Measurements from ENCODE around the gene TRABD. TPM values are rescaled to one million over a fixed set of nuclear protein-coding genes. Genes with fewer than 3 reads are reported as not detected.

The TRABD gene
- total RNA-seq, 1 experiment from 2014 or later = 11.2 TPM

DNA sequence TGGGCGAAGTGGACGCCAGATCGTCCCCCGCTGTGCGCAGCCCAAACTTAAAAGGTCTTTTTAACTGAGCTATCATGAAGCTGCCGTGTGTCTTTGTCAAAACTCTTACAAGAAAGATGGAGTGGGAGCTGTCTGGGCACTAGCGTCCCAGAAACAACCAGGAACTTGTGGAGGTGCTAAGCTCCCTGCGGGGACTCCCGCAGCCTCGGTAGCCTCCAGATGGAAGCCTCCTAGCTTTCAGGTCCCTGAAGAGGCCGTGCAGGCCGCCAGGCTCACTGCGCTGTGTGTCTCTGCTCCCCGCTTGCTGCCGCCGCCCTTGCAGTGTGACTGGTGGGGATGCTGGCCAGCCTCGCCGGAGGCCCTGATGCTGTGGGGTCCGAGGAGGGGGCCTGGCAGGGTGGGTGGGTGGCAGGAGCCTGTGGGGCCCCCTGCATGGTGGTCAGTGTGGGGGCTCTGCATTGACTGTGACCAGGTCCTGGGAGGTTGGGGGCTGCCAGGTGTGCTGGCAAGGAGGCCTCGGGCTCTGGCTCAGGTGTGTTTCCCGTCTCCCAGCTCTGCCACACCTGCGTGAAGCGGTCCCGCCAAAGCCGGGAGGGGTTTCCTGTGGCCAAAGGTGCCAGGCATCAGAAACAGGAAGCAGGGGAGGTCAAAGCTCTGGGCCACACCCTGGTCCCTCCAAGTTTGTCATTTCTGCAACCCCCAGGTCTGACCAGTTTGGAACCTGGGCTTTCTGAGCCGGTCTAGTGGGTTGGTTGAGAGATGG, 1.2 kb downstream of the TRABD start:
- DNase-seq (ENCODE audit: low read depth) = no peak

DNA sequence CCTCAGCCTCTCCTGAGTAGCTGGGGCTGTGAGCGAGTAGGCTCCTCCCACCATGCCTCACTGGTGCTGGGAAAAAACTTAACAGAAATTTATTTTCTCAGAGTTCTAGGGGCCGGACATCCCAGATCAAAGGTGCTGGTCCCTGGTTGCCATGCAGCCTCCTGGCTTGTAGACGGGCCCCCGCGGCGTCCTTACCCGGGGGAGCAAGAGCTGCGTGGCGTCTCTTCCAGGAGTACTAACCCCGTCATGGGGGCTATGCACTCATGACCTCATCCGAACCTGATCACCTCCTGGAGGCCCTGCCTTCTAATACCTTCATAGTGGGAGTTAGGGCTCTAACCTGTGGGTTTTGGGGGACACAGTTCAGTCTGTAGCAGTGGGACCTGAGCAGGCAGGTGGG, 2.6 kb downstream of the TRABD start:
- no peak for DNase-seq (ENCODE audit: low read depth)

DNA sequence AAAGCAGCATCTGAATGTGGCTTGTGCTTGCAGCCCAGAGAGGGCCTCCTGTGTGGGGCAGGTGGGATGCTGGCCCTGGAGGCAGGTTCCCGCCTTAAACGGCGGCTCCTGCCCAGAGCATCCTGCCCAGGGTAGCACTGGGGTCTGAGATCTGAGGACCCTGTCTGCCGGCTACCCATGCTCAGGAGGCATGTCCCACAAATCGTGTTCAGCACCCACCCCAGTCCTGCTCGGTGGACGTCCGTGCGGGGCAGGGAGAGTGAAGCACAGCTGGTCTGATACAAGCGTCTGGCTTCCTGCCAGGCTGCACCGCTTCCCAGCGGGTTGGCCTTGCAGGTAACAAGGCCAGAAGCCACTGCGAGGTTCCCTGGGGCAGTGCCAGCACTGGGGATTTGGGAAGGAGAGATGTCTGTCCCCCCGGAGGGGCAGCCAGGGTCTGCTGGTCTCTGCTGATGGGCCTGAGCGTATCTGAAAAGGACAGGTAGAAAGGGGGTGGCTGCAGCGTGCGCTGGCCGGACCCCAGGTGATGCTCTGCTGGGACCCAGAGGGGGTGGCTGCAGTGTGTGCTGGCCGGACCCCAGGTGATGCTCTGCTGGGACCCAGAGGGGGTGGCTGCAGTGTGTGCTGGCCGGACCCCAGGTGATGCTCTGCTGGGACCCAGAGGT, 3.6 kb downstream of the TRABD start:
- DNase-seq (ENCODE audit: low read depth) = no peak

DNA sequence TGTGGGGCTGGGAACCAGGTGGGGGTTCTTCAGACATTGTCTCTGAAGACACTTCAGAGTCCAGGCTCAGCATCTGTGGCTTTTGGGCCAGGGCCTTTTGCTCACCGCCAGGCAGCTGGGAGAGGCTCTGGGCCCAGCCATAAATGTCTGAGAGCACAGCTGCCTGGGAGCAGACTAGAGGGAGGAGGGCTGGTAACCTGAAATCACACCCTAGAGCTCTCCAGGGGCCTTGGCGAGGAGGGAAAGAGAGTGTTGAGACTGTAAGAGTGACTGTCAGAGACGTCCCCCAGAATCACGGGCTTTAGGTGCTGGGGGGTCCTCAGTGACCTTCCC, 4.1 kb downstream of the TRABD start:
- no peak for DNase-seq (ENCODE audit: low read depth)

DNA sequence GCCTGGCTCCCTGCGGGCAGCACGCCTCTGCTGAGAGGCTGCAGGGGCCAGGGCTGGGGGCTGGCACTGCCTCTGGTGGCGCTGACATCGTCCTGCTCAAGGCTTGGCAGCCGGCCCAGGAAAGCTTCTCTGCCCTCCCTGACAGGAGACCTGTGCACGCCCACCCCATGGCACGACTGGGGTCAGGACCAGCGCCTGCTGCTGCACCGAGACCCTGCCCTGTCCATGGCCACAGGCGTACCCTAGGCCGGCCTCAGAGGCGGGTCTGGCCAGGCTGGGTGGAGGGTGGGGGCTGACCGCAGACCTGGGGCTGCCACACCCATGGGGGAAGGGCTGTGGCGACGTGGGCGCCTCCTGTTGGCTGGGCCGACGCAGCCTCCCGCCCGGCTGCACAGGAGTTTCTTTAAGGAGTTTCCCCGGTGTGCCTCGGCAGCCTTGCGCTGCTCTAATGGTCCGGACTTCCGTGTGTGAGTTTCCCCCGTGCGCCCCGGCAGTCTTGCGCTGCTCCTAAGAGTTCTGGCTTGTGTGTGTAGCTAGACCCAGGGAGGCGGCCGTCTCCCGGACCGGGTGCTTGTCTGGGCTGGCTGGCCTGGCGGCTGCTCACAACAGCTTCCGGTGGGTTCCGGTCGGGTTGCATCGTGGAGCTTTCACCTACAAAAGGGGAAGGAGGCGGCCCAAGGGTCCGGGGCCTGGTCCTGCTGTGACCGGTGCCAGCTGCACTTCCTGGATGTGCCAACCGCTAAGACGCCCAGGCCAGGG, 4.6 kb downstream of the TRABD start:
- no peak for DNase-seq (ENCODE audit: low read depth)

DNA sequence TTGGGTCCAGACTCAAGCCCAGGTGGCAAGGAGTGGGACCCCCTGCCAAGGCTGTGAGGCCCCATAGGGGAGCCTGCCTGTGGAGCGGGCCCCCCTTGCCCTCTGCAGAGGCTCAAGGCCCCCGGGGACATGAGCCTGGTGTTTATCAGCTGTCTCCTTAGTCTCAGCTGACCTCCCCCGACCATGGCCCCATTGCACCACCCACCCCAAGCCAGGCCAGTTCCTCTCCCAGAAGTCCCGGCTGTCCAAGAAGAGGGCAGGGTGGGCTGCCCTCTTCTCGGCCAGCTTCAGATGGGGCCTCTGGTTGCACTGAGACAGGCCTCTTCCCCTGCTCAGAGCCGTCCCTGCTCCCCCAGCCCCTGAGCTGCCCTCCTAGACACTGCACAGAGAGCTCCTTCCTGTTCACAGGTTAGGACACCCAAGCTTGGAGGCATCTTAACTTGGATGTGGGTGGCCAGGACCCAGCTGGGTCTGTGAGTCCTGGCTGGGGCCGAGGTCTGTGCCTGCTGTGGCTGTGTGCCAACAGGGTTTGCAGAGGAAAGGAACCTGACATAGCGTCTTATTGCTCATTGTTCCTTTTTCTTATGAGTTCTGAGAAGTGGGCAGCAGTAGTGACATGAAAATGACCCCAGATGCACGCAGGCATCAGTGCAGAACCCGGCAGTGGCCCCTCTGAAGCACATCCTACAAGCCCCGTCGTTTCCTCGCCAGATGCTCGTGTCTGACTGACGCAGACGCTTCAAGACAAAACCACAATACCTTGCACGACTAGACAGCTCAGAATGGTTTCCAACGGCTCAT, 5.4 kb downstream of the TRABD start:
- DNase-seq (ENCODE audit: low read depth) = no peak

DNA sequence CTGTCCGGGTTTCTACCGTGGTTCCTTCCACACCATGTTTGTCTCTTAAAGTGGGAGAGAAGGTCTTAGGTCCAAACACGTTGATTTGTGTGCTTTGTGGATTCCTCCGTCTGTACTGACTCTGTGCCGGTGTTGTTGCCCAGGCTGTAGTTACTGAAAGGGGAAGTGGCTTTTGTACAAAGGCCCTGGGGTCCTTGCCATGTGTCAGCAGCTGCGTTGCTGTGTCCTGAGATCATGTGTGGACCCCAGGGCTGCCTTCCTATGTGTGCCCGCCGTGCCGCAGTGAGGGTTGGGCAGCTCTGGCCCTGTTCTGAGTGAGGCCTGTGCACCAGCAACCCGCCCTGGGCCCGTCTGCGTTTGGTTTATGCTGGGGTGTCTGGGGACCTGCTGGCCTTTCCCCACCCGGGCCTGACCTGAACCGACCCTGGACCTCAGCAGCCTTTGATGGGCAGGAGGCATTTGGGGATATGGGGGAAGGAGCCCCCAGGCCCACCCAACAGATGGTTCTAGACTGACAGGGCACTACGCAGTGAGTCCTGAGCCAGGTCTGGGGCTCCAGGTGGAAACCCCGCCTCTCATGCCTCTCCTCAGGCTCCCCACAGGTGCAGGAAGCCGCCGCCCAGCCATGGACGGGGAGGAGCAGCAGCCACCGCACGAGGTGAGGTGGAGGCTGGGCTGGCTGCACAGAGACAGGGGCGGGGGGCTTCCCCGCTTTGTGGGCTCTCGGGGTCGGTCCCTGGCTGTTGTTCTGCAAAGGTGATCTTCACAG, 6.9 kb downstream of the TRABD start:
- DNase-seq (ENCODE audit: low read depth) = no peak

DNA sequence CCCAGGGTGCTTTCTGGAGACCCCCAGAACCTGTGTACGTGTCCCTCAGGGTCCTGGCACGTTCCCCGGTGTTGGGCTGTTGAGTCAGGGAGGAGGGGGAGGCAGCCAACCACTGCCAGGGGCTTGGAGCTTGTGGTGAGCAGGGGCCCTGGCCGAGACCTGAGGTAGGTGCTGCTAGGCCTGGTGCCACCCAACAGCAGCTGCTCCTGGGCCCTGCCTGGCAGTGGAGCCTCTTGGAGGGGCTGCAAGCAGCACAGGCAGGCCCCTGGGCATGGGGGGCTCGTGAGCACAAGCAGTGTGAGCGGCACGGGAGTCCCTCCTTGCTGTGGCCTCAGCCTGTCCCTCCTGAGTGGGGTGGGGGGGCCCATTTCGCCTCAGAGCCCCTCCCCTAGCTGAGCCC, 7.9 kb downstream of the TRABD start:
- DNase-seq (ENCODE audit: low read depth) = no peak

DNA sequence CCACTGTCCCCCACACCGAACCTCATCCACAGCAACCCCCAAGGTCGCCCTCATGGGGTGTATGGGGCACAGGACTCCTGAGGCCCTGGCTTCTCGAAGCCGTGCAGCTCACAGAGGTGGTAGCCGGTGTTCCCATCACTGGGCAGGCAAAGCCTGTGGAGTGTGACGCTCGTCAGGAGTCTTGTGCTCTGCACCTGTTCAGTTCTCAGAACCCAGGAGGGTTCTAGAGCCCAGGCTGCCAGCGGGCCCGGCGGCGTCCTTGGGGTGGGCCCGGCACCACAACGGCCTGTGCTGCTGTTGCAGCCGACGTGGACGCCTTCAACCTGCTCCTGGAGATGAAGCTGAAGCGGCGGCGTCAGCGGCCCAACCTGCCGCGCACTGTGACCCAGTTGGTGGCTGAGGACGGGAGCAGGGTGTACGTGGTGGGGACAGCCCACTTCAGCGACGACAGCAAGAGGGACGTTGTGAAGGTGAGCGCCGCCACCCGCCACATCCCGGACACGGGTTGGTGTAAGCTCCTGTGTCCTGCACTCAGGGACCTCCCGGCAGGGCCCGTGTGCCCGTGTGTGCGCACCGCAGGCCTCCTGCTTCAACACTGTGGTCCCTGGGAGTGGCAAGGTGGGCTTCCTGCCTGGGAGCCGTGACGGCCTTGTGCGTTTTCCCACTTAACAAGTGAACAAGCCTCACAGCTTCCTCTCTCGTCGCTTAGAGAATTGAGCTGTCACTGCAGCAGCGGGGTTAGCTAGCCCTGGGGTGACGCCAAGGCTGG, 8.5 kb downstream of the TRABD start:
- DNase-seq (ENCODE audit: low read depth) = no peak

DNA sequence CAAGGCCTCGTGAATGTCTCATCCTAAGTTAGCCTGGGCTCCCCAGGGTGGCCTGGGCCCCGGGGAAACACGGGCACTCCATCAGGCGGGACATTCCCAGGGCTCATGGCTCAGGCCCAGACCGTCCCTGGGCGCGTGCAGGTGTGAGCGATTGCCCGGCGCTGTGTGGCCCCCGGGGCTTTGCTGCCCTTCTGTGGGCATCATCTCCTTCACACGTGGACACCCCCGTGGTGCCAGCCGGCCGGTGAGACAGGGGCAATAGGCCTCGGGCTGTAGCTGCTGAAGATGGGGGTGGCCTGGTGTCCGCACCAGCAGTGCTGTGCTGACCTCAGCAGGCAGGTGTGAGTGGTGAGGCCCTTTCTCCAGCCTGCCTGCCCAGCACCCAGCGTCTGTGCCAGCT, 10.5 kb downstream of the TRABD start:
- DNase-seq (ENCODE audit: low read depth) = no peak

DNA sequence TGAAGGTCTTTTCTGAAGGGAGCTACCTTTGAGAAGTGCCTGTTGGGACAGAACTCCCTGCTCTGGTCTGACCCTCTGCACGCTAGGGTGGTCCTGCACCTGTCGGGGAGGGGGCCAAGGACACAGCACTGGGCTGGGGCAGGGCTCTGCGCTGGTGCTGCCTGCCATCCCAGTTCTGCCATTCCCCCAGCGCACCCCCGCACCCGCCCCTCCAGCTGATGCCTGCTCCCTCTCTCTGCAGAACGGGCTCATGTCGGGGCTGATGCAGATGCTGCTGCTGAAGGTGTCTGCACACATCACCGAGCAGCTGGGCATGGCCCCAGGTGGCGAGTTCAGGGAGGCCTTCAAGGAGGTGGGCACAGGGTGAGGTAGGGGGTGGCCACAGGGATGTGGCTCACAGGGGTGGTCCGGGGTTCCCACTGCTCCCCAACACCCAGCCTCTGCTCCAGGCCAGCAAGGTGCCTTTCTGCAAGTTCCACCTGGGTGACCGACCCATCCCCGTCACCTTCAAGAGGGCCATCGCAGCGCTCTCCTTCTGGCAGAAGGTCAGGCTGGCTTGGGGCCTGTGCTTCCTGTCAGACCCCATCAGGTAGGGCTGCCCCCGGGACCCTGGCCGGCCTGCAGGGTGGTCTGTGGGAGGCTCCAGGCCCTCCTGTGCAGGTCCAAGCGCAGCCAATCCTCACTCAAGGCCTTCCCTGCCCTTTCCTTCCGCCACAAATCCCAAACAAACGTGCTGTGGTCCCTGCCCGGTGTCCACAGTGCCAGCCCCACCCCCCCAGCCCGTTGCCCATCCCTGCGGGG, 11.5 kb downstream of the TRABD start:
- no peak for DNase-seq (ENCODE audit: low read depth)

DNA sequence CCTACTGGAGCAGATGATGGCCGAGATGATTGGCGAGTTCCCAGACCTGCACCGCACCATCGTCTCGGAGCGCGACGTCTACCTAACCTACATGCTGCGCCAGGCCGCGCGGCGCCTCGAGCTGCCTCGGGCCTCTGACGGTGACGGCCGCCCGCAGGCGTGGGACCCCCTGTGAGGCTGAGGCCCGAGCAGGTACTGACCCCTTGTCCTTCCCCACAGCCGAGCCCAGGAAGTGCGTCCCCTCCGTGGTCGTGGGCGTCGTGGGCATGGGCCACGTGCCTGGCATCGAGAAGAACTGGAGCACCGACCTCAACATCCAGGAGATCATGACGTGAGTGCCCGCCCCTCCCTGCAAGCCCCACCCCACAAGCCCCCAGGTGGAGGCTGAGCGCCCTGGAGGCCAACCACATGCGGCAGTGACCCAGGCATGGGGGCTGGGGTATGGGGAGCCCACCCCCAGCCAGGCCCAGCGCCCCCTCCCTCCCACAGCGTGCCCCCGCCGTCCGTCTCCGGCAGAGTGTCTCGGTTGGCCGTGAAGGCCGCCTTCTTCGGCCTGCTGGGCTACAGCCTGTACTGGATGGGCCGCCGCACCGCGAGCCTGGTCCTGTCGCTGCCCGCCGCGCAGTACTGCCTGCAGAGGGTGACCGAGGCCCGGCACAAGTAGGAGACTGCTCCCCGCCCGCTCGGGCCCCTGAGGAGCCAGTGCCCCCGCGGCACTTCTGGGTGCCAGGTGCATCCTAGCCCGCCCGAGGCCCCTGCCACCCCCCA, 12.3 kb downstream of the TRABD start:
- no peak for DNase-seq (ENCODE audit: low read depth)

DNA sequence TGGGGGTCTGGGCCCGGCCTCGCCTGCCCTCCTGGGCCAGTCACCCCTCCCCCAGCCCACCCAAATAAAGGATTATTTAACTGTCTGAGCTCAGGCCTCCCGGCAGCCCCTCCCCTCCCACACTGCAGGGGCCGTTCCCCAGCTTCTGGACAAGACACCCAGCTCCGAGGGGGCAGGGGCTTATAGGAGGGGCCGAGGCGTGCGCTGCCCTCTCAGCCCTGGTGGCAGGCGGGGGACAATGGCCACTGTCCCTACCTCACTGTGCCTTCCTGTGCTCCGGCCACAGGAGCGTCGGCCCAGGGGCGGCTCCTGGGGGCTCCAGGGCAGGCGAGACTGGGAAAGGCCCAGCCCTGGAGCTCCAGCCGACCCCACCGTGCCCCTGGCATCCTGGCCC, 12.9 kb downstream of the TRABD start:
- no peak for DNase-seq (ENCODE audit: low read depth)

DNA sequence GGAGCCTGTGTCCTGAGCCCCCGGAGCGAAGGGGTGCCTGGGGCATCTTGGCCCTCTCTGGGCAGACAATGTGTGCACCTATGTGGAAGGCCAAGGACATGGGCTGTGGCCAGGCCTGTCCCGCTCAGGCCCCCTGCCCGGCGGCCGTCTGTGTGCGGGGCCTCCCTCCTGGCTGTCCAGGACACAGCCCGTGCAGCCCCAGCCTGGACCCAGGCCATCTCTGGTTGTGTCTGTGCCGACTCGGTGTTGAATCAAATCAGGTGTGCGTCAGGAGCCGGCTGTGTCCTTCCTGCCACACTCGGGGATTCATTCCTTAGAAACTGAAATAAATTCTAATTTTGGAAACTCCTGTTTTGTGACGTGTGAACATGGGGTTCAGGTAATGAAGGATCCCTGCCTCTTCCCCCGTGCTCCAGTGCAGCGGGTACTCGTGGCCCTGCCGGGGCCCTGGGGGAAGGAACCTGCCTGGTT, 13.6 kb downstream of the TRABD start:
- DNase-seq (ENCODE audit: low read depth) = no peak

DNA sequence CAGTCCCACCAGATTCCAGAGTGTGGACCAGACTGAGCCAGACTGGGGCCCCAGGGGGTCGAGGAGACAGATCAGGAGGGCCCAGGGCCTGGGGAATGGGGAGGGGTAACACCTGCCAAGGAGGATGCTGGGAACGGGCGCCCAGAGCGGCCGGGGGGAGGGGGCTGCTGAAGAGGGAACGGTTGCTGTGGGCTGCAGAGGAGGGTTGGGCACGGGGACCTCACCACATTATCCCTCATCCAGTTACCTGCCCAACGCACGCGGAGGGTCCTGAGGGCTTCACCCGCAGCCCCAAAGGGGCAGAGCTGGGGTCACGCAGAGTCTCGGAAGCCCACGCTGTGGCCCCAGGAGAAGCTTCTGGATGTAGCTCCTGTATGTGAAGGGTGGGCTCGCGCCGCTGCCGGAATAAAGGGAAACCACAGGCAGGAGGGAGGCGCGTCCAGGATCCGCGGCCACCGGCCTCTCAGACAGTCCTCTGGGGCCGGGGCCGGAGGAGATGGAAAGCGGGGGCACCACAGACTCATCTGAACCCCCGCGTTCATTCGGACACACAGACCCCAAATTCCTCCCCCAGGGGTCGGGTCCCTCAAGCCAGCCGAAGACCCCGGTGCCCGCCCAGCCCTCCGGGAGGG, 14.2 kb downstream of the TRABD start:
- peak; percentile 14 for DNase-seq (ENCODE audit: low read depth)

DNA sequence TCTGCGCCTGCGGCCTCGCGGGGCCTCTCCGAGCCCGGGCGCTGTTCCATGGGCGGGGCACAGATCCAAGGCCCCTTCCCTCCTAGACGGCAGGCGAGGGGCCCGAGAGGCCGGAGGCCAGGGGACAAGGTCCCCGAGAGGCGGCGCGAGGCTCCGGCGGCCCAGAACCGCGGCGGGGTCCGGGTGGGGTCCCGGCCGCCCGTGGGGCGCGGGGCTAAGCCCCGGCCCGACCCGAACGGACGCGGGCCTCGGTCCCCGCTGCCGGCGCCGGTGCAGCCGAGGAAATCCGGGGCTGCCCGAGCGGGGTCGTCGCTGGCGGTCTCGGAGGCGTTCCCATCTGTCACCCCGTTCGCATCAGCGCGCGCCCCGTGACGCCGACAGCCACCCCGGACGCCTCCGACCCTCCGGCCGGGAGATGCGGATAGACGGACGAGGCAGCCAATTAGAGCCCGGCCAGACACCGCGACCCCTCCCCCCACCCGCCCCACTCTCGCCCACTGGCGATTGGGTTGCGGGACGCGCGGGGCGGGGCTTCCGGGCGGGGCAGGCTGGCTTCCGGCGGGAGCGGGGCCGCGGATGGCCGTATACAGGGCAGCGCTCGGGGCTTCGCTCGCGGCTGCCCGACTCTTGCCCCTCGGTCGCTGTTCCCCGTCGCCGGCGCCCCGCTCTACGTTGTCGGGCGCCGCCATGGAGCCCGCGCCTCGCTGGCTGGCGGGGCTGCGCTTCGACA, 14.9 kb downstream of the TRABD start, which contains the start of gene SELENOO:
SELENOO (plus strand) TSS at position 551 of the 730 bp plus-strand sequence; CDS start at position 577, 26 bp downstream.
- peak; percentile 86 for DNase-seq (ENCODE audit: low read depth)

Data from RPMI7951 (cell line).